K562 (cell line): ENCODE measurements around the gene BMPR2. TPM values are rescaled to one million over a fixed set of nuclear protein-coding genes. Genes with fewer than 3 reads are reported as not detected.

Source experiments
- ATAC-seq: fragments of 200-7000 bp; cut with Tn5 transposase; 3 replicates; pipeline ENCODE4 v1.9.1; 2020; ENCODE audit warnings: moderate library complexity
- BruUV-seq: library from RNA; stranded (reverse); fragments of 400-500 nt; replicated peaks from 2 replicates; lab custom pipeline; 2021; lab: Mats Ljungman, UMichigan
- CTCF ChIA-PET: fragments of 300-600 bp; formaldehyde crosslinking; extraction: SDS; loops from one replicate; lab custom pipeline; 2021; ENCODE audit warnings: low intra/inter-chr PET ratio; lab: Yijun Ruan, JAX
- POLR2A ChIA-PET: fragments of 300-600, 350-650 bp; sonication (Branson Sonifier 250); formaldehyde crosslinking; extraction: SDS; loops from one replicate; lab custom pipeline; 2021; ENCODE audit warnings: antibody characterized with exemption, inconsistent platforms; lab: Yijun Ruan, JAX
- DNase-seq, 4 experiments: peaks; one replicate each; pipeline versions ENCODE4 v3.0.0 to v3.0.0-alpha.2; 2011 to 2018; ENCODE audit warnings: low spot score in 3 of 4, mixed read lengths in 3 of 4; ENCODE audit errors: extremely low read depth in 1 of 4
- FAIRE-seq: peaks from 2 replicates; lab custom pipeline; 2011; peaks lifted over from hg19 to GRCh38; lab: Jason Lieb, UNC
- H2AFZ ChIP-seq: 2 replicates; pipeline ENCODE4 v1.6.0; 2011; ENCODE audit warnings: low read depth, low read length, control low read depth, inconsistent platforms
- H3K27ac ChIP-seq: fragments of 200-600 bp; 3 replicates; pipeline ENCODE4 v1.8.0; 2011; ENCODE audit warnings: low read depth, mild to moderate bottlenecking, control low read depth, inconsistent platforms, low read length, moderate library complexity, mixed read lengths; ENCODE audit errors: extremely low read depth
- H3K27me3 ChIP-seq, 2 experiments: fragments of 300-600 bp in 1 of 2; 2 replicates in 1 of 2; 3 replicates in 1 of 2; pipeline versions ENCODE4 v1.6.0 to v1.8.0; 2011; ENCODE audit warnings: inconsistent platforms in 2 of 2, low read length in 2 of 2, mild to moderate bottlenecking in 1 of 2, mixed read lengths in 1 of 2, moderate library complexity in 1 of 2; ENCODE audit not compliant: control insufficient read depth in 2 of 2, insufficient read depth in 2 of 2
- H3K36me3 ChIP-seq: fragments of 300-600 bp; 3 replicates; pipeline ENCODE4 v1.8.0; 2011; ENCODE audit warnings: mild to moderate bottlenecking, low read length, inconsistent platforms; ENCODE audit not compliant: control insufficient read depth, insufficient read depth
- H3K4me1 ChIP-seq, 2 experiments: fragments of 200-600 bp in 1 of 2; replicated peaks in 1 of 2; 2 replicates in 1 of 2; 3 replicates in 1 of 2; pipeline versions ENCODE4 v1.5.1 to v1.8.0; 2011; ENCODE audit warnings: inconsistent platforms in 2 of 2, low read length in 2 of 2, mild to moderate bottlenecking in 1 of 2, mixed read lengths in 1 of 2, moderate library complexity in 1 of 2; ENCODE audit not compliant: control insufficient read depth in 2 of 2, insufficient read depth in 2 of 2
- H3K4me2 ChIP-seq: 2 replicates; pipeline ENCODE4 v1.6.1; 2011; ENCODE audit warnings: low read length, control low read depth, inconsistent platforms, mixed read lengths; ENCODE audit not compliant: insufficient read depth
- H3K4me3 ChIP-seq: fragments of 200-600 bp; sonication (generic), shearing (Covaris generic); 2 replicates; pipeline ENCODE4 v1.5.1; 2016; ENCODE audit warnings: control low read depth, inconsistent platforms
- H3K79me2 ChIP-seq: fragments of 200-600 bp; 3 replicates; pipeline ENCODE4 v1.8.0; 2011; ENCODE audit warnings: low read length, inconsistent platforms; ENCODE audit not compliant: control insufficient read depth, insufficient read depth
- H3K9ac ChIP-seq, 2 experiments: 2 replicates each; pipeline versions ENCODE4 v1.6.0 to v1.6.1; 2011; ENCODE audit warnings: low read depth in 2 of 2, low read length in 2 of 2, control low read depth in 1 of 2, inconsistent platforms in 1 of 2, mild to moderate bottlenecking in 1 of 2, mixed read lengths in 1 of 2; ENCODE audit not compliant: insufficient read depth in 1 of 2
- H3K9me1 ChIP-seq: one replicate; pipeline ENCODE4 v1.6.0; 2011; ENCODE audit warnings: inconsistent platforms, mild to moderate bottlenecking, low read length, moderate library complexity; ENCODE audit not compliant: control insufficient read depth, insufficient read depth
- H3K9me3 ChIP-seq: replicated peaks from 2 replicates; pipeline ENCODE4 v1.5.1; 2011; ENCODE audit warnings: low read depth, low read length, inconsistent platforms; ENCODE audit not compliant: control insufficient read depth, insufficient read depth
- H4K20me1 ChIP-seq: replicated peaks from 2 replicates; pipeline ENCODE4 v1.6.1; 2011; ENCODE audit warnings: low read length, inconsistent platforms, mixed read lengths; ENCODE audit not compliant: control insufficient read depth, insufficient read depth
- ADNP ChIP-seq: fragments of 200-800 bp; sonication (Bioruptor generic); IDR thresholded peaks from 2 replicates; pipeline ENCODE4 v1.6.1; 2016; ENCODE audit warnings: missing genetic modification characterization, missing compliant biosample characterization
- GMEB1 ChIP-seq: fragments of 250-450 bp; sonication (Bioruptor Pico); IDR thresholded peaks from 2 replicates; pipeline ENCODE4 v1.4.0; 2020; ENCODE audit warnings: mild to moderate bottlenecking
- HDGF ChIP-seq: fragments of 450-650 bp; IDR thresholded peaks from 2 replicates; pipeline ENCODE4 v1.6.1; 2016
- NR2F6 ChIP-seq: fragments of 450-650 bp; formaldehyde crosslinking; IDR thresholded peaks from 2 replicates; pipeline ENCODE4 v1.4.0; 2020; ENCODE audit warnings: mild to moderate bottlenecking
- PCBP2 ChIP-seq: fragments of 200-400 bp; formaldehyde crosslinking; IDR thresholded peaks from 2 replicates; pipeline ENCODE4 v1.6.1; 2018; ENCODE audit warnings: low read length, low read depth, mild to moderate bottlenecking, moderate library complexity; ENCODE audit not compliant: poor library complexity, severe bottlenecking
- POLR2B ChIP-seq: fragments of 450-650 bp; IDR thresholded peaks from 2 replicates; pipeline ENCODE4 v1.6.1; 2018; ENCODE audit warnings: low read depth; ENCODE audit not compliant: partially characterized antibody
- ZNF184 ChIP-seq: sonication (generic); formaldehyde crosslinking; IDR thresholded peaks from 2 replicates; pipeline ENCODE4 v1.5.0; 2020; ENCODE audit warnings: missing genetic modification reagents
- WGBS: fragments of 100-300 bp; shearing (Covaris generic); methylation state at CpG from one replicate; pipeline ENCODE4 v1.1.6; 2016; ENCODE audit warnings: low coverage, mixed read lengths; ENCODE audit not compliant: insufficient coverage; ENCODE audit errors: missing lambda C conversion rate; 5-methylcytosine and 5-hydroxymethylcytosine counted together
- in situ Hi-C: fragments of 300-500 bp; cut with MboI; formaldehyde crosslinking; loops from 4 replicates; pipeline ENCODE4 v1.15.0; 2018; ENCODE audit warnings: inconsistent platforms, mixed read lengths
- intact Hi-C: fragments of 100-400 bp; cut with micrococcal nuclease; formaldehyde crosslinking; loops from 2 replicates; pipeline ENCODE4 v1.14.2; 2022
- polyA plus RNA-seq, 8 experiments: library from polyadenylated mRNA; depleted of rRNA in 4 of 8; stranded (reverse) in 5 of 8; unstranded in 3 of 8; fragments of >200 nt; fragmentation: Nextera tagmentation in 2 of 8; fragmentation: Illumina TruSeq in 1 of 8; extraction: Ambion mirVana in 2 of 8; extraction: Trizol in 1 of 8; gene quantifications; 2 replicates each; pipeline versions ENCODE4 v1.2.1 to v1.2.3, GENCODE V29; 2011 to 2014; ENCODE audit warnings: inconsistent platforms in 1 of 8, missing spikeins in 1 of 8
- total RNA-seq, 7 experiments: library from RNA; depleted of rRNA in 6 of 7; stranded (reverse); fragments of >200 nt in 6 of 7; fragmentation: Illumina TruSeq in 2 of 7; extraction: Trizol in 2 of 7; gene quantifications; 2 replicates each; pipeline versions ENCODE4 v1.2.1 to v1.2.3, GENCODE V29; 2011 to 2021; ENCODE audit warnings: low replicate concordance in 1 of 7

The BMPR2 gene
- total and polyA plus RNA-seq, 9 of the 15 experiments (the other 6 are each of a cell fraction or from before 2014, with no cell fraction given): 0.73 to 5.0 (median 3.3) TPM

- BruUV-seq: no TSS peak
- in situ Hi-C loops (no loop called here), intact Hi-C loops (no loop called here)
- Histone ChIP-seq H3K27ac (no peak overlapping the region), H3K4me1 (no peaks in the 10 kb centered on the region), H3K9me1 (no peaks in the 10 kb centered on the region), H3K79me2 (no peaks in the 10 kb centered on the region), H3K4me2 (no peak overlapping the region), H3K27me3 (no peaks in the 10 kb centered on the region), H3K36me3 (no peaks in the 10 kb centered on the region), H3K4me3 (no peak overlapping the region), H4K20me1 (no peaks in the 10 kb centered on the region), H3K9ac (no peak overlapping the region), H3K9me3 (no peaks in the 10 kb centered on the region), H2AFZ (no peak overlapping the region)
- 63% methylated on average over 1 of the region's 1 CpG for WGBS
- ChIA-PET POLR2A (no interaction called here), CTCF (no interaction called here)
- TF ChIP-seq POLR2B (no peak), GMEB1 (CRISPR knock-in tag) (no peak), NR2F6 (CRISPR knock-in tag) (no peak), ZNF184 (CRISPR knock-in tag) (no peak), HDGF (no peak), ADNP (tag) (no peak), PCBP2 (no peak)
- DNase-seq (no peak), FAIRE-seq (no peak), ATAC-seq (no peak)
Observed at GRCh38 chr2:202452744-202453143, 76.6 kb downstream of the BMPR2 start.
